Endodermal cell (in vitro differentiated cells): Measurements from ENCODE around the gene ACOX3. TPM values are rescaled to one million over a fixed set of nuclear protein-coding genes. Genes with fewer than 3 reads are reported as not detected.

Experiments
- DNase-seq: peaks from one replicate; pipeline ENCODE4 v3.0.0-alpha.2; 2017
- H3K27ac ChIP-seq: 2 replicates; pipeline ENCODE4 v1.5.1; 2013; ENCODE audit warnings: mild to moderate bottlenecking, low read depth, low read length, moderate library complexity
- H3K27me3 ChIP-seq: 2 replicates; pipeline ENCODE4 v1.6.1; 2013; ENCODE audit warnings: mild to moderate bottlenecking, low read length, moderate library complexity; ENCODE audit not compliant: insufficient read depth, control insufficient read depth, poor library complexity, severe bottlenecking
- H3K36me3 ChIP-seq: 2 replicates; pipeline ENCODE4 v1.7.0; 2013; ENCODE audit warnings: mild to moderate bottlenecking, low read length, moderate library complexity; ENCODE audit not compliant: control insufficient read depth, insufficient read depth
- H3K4me1 ChIP-seq: one replicate; pipeline ENCODE4 v1.7.0; 2013; ENCODE audit warnings: low read length; ENCODE audit not compliant: control insufficient read depth, insufficient read depth
- H3K4me3 ChIP-seq: 2 replicates; pipeline ENCODE4 v1.5.1; 2013; ENCODE audit warnings: mild to moderate bottlenecking, low read length, moderate library complexity
- H3K9ac ChIP-seq: 2 replicates; pipeline ENCODE4 v1.6.1; 2013; ENCODE audit warnings: mild to moderate bottlenecking, low read length, moderate library complexity; ENCODE audit not compliant: poor library complexity, severe bottlenecking; ENCODE audit errors: extremely low read depth
- H3K9me3 ChIP-seq: 2 replicates; pipeline ENCODE4 v1.6.1; 2013; ENCODE audit warnings: mild to moderate bottlenecking, low read length, moderate library complexity; ENCODE audit not compliant: control insufficient read depth
- H3K27ac Mint-ChIP-seq: 2 replicates; pipeline ENCODE4 v1.8.0; 2020; ENCODE audit warnings: mixed read lengths
- H3K27me3 Mint-ChIP-seq: 2 replicates; pipeline ENCODE4 v1.8.0; 2021; ENCODE audit warnings: mild to moderate bottlenecking, mixed read lengths; ENCODE audit not compliant: insufficient read depth
- H3K36me3 Mint-ChIP-seq: 2 replicates; pipeline ENCODE4 v1.8.0; 2020; ENCODE audit warnings: low read depth, mixed read lengths
- H3K4me1 Mint-ChIP-seq: 2 replicates; pipeline ENCODE4 v1.8.0; 2020; ENCODE audit warnings: mixed read lengths
- H3K4me3 Mint-ChIP-seq: 2 replicates; pipeline ENCODE4 v1.8.0; 2020; ENCODE audit warnings: mild to moderate bottlenecking, moderate library complexity, mixed read lengths
- H3K9me3 Mint-ChIP-seq: 2 replicates; pipeline ENCODE4 v1.8.0; 2020; ENCODE audit warnings: mild to moderate bottlenecking, mixed read lengths
- whole genome bisulfite sequencing, 2 experiments: methylation state at CpG; one replicate each; pipeline versions ENCODE4 v1.1.5 to v1.1.7; 2013; ENCODE audit warnings: missing lambda C conversion rate in 2 of 2, mixed read lengths in 1 of 2; ENCODE audit not compliant: insufficient coverage in 1 of 2, insufficient read length in 1 of 2; 5-methylcytosine and 5-hydroxymethylcytosine counted together
- total RNA-seq, 2 donors: library from RNA; stranded (reverse); fragmentation: NEBNext Ultra II Directional in 1 of 2; extraction: Animal tissue kit (Norgen Biotek cat#: 25700) in 1 of 2; gene quantifications; 2 replicates in 1 of 2; 3 replicates in 1 of 2; pipeline ENCODE4 v1.2.1, GENCODE V29; 2021
- TF ChIP-seq, protein P1 (sequence below): fragments of 200-600 bp; sonication (generic); conservative IDR thresholded peaks from 2 replicates; pipeline ENCODE4 v1.5.0; 2021; ENCODE audit warnings: antibody characterized with exemption, mild to moderate bottlenecking

ACOX3 gene
- total RNA-seq, 2 donors from 2014 or later: 55.1 to 146 TPM

DNA sequence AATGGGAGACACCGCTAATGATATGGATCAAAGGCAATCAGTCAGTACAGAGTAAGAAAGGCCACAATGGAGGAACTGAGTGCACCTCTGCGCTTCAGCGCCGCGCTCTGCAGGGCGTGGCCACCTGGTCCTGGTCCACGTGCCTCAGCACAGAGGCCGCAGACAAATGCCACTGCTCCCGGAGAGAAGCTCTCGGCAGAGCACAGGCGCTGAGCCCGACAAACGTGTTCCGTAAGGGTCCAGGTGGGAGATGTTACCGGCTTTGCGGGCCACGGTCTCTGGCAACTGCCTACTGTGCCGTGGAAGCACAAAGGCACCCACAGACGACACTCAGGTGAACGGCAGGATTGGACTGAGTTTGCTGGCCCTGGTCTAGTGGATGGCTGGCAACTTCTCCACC is 68.9 kb downstream of the ACOX3 start:
- Histone ChIP-seq H3K4me1 (no peaks in the 10 kb centered on the region), H3K27ac (no peak overlapping the region), H3K9ac (no peak overlapping the region), H3K4me3 (no peak overlapping the region), H3K27me3 (no peaks in the 10 kb centered on the region), H3K36me3 (peaks cover 18% of the 10 kb centered on the region), H3K9me3 (no peaks in the 10 kb centered on the region)
- Mint-ChIP-seq H3K4me1 (peaks cover under 1% of the 10 kb centered on the region), H3K36me3 (peaks cover 8% of the 10 kb centered on the region), H3K9me3 (no peaks in the 10 kb centered on the region), H3K27ac (no peak overlapping the region), H3K4me3 (no peak overlapping the region), H3K27me3 (no peaks in the 10 kb centered on the region)
- WGBS, 2 experiments: 95 to 97% methylated on average over 20 of the region's 20 CpGs
- TF ChIP-seq, protein P1, sequence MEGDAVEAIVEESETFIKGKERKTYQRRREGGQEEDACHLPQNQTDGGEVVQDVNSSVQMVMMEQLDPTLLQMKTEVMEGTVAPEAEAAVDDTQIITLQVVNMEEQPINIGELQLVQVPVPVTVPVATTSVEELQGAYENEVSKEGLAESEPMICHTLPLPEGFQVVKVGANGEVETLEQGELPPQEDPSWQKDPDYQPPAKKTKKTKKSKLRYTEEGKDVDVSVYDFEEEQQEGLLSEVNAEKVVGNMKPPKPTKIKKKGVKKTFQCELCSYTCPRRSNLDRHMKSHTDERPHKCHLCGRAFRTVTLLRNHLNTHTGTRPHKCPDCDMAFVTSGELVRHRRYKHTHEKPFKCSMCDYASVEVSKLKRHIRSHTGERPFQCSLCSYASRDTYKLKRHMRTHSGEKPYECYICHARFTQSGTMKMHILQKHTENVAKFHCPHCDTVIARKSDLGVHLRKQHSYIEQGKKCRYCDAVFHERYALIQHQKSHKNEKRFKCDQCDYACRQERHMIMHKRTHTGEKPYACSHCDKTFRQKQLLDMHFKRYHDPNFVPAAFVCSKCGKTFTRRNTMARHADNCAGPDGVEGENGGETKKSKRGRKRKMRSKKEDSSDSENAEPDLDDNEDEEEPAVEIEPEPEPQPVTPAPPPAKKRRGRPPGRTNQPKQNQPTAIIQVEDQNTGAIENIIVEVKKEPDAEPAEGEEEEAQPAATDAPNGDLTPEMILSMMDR: no peak
- DNase-seq: no peak

DNA sequence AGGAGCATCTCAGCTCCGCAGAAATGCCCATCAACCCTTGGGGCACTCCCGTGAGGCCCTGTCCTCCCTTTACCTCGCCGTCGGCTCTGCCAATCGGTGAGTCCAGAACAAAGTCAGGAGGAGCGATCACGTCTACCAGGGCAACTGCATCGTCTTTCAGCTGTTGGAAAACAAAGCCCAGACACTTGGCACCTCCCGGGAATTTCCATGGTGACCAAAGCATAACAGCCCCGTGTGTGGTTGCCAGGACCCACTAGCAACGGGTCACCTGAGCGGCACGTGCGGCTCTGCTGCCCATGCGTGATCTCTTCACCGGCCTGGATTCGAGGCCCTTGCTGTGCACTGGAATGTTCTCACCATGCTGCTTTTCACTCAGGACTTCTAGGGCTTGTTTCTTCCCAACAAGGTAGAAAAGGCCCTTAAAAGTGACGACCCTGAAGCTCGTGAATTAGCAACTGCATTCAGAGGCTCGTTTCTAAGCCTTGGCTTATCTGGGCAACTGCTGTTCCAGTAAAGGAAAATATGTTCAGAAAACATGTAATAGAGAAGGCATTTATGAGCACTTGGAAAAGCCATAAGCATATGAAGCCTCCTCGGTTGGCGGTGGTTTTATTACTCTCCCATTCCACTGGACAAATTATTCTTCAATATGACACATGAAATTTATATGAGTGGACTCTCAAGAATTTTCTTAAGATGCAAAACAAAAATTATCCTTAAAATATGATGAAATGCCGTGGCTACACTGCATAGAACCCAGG is 69.5 kb downstream of the ACOX3 start:
- no peak overlapping the region for H3K27ac Mint-ChIP-seq
- H3K36me3 ChIP-seq: peaks cover 19% of the 10 kb centered on the region
- no peak overlapping the region for H3K9ac ChIP-seq
- no peaks in the 10 kb centered on the region for H3K27me3 Mint-ChIP-seq
- H3K27me3 ChIP-seq: no peaks in the 10 kb centered on the region
- DNase-seq: no peak
- no peaks in the 10 kb centered on the region for H3K4me1 ChIP-seq
- 94 to 96% methylated on average over 22 to 24 of the region's 24 CpGs for WGBS, 2 experiments
- H3K27ac ChIP-seq: no peak overlapping the region
- H3K9me3 ChIP-seq: no peaks in the 10 kb centered on the region
- no peak overlapping the region for H3K4me3 ChIP-seq
- no peaks in the 10 kb centered on the region for H3K4me1 Mint-ChIP-seq
- H3K4me3 Mint-ChIP-seq: no peak overlapping the region
- no peaks in the 10 kb centered on the region for H3K9me3 Mint-ChIP-seq
- H3K36me3 Mint-ChIP-seq: peaks cover 13% of the 10 kb centered on the region
- TF ChIP-seq, protein P1: no peak

DNA sequence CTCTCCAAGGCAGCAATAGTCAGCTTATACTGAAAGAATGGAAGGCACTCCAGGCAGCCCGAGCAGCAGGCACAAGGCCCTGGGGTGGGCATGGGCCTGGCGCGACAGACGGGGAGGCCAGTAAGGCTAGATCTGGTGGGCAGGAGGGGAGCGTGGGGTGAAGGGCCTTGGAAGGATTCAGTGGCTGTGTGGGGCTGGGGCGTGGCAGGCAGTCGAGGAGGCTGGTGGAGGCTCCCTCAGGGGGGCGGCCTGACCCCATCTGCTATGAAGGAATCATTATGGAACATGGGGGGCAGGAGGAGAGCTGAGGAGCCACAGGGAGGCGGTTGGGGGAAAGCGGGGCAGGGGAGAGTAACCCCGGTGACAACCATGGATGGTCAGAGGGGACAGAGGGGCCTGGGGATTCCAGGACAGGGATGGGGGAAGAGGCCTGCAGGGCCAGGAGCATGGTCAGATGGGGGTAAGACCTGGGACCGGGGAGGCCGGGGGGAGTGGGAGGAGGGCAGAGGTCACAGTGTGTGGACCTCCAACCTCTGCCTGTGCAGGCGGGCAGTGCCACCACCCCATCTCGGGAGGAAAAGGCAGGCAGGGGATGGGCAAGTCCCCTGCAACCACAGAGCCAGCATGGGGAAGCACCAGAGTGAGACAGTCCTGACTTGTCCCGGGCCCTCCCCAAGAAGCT is 70.3 kb downstream of the ACOX3 start:
- no peak overlapping the region for H3K27ac Mint-ChIP-seq
- Histone ChIP-seq H3K27ac (no peak overlapping the region), H3K36me3 (peaks cover 21% of the 10 kb centered on the region), H3K4me1 (no peaks in the 10 kb centered on the region), H3K27me3 (no peaks in the 10 kb centered on the region), H3K9me3 (no peaks in the 10 kb centered on the region), H3K4me3 (no peak overlapping the region), H3K9ac (no peak overlapping the region)
- peaks cover 17% of the 10 kb centered on the region for H3K36me3 Mint-ChIP-seq
- no peak overlapping the region for H3K4me3 Mint-ChIP-seq
- no peaks in the 10 kb centered on the region for H3K27me3 Mint-ChIP-seq
- TF ChIP-seq, protein P1: no peak
- no peaks in the 10 kb centered on the region for H3K4me1 Mint-ChIP-seq
- DNase-seq: no peak
- H3K9me3 Mint-ChIP-seq: no peaks in the 10 kb centered on the region
- WGBS, 2 experiments: 93 to 98% methylated on average over 8 to 16 of the region's 16 CpGs
